ENCODE data around the gene ASTN2.

The ASTN2 gene

GRCh38 chr9:116639251-116639741 lies 775.6 kb downstream of the ASTN2 start:
- DNase-seq, result no peak

- no peak for DNase-seq
These were observed 778.9 kb downstream of the ASTN2 start for GRCh38 chr9:116635908-116636307.

- no peak for DNase-seq
These were observed 781.6 kb downstream of the ASTN2 start for GRCh38 chr9:116632990-116633838.

DNA sequence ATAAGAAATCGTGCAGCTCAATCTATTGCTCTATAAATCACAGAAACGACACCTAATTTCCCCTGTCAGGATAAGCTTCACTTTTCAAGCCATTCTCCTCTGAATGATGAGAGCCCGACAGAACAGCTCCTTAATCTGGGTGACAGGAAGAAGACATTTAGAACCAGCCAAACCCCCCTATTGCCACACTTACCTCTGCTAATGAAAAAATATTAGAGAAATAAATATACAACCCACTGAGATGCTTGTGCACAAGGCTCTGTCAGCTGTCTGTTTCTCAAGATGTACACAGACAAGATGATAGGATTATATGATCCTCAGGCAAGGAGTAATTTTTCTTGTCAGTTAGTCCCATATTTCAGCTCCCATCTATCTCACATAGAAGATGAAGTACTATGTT lies 785.2 kb downstream of the ASTN2 start:
- no peak for DNase-seq

DNA sequence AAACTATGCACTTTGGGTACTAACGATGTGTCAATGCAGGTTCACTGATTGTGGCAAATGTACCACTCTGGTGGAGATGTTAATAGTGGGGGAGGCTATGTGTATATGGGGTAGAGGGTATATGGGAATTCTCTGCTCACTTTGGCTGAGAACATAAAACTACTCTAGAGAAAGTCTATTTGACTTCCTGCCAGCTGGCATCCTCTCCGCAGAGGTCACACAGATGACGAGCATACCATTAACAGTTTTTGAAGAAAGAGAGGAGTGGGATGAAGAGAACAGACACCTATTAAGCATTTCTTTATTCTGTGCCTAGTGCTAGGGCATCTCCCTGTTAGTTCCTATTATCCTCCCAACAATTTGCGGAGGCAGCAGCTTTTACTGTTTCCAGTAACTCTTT lies 786.1 kb downstream of the ASTN2 start:
- DNase-seq, result no peak

DNA sequence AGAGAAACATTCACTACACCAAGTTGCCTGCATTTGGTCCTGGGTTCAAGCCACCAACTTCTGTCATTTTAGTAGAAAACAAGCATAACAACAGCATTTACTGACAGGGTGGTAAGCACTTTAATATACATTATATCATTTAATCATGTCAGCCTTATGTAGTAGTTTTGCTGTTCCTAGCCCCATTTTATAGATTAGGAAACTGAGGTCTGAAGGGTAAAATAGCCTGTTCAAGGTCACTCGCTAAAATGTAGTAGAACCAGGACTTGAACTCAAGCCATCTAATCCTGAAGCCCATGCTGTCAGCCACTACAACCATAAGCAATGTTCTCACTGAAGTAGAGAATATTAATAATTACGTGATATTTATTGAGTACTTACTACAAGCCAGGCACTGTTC lies 787.4 kb downstream of the ASTN2 start:
- DNase-seq, result no peak

DNA sequence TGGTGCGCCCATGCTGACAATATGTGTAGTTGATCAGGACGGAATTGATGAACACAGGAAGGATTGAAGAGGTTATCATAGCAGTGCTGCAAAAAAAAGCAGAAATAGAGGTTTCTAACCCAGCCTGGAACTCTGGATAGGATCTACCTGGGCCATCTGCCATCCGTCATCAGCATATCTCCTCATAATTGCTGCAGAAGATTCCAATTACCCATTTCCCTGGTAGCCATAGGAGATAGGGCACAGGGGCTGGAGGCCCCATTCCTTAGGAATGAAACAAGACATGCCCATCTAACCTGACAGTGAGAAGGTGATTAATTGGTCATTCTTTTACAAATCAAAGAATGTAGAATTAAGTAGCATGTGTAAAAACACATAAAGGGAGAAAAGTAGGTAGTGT lies 788.1 kb downstream of the ASTN2 start:
- DNase-seq, result no peak

DNA sequence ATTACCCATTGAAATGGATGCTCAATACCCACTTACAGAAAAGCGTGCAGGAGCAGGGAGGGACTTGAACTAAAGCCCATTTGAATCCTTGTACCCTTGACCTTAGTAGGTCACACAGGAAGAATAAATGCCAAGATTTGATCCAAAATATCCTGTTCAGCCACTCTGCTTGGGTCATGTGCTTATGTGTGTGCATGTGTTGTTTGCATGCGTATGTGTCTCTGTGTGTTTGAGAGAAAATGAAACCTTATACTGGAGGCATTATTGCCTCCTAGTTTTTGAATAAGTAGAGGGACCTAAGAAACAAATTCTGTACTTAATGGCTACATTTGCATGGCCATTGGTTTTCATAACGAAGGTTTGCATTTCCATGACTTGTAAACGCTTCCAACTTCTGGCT lies 791.1 kb downstream of the ASTN2 start:
- DNase-seq, result no peak

- no peak for DNase-seq
These were observed 797.5 kb downstream of the ASTN2 start for GRCh38 chr9:116617389-116617788.

GRCh38 chr9:116616304-116616914 lies 798.4 kb downstream of the ASTN2 start:
- no peak for DNase-seq

DNA sequence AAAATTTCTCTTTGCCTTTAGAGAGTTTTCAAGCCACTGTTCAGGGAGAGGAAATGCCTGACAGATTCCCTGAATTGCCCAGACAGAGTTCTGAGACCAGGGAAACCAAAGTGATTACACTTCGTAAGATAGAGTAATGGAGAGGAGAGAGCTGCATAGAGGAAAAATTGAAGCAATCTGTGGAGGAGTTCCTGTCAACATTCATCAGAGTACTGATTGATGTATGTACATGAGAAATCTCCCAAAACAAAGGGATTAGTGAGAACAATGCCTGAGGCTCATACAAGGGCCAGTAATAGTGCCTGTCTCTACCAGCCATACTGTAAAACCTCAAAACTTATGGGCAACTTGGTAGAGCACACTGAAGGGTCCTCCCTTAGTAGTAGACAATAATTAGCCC lies 806.8 kb downstream of the ASTN2 start:
- DNase-seq, result no peak

DNA sequence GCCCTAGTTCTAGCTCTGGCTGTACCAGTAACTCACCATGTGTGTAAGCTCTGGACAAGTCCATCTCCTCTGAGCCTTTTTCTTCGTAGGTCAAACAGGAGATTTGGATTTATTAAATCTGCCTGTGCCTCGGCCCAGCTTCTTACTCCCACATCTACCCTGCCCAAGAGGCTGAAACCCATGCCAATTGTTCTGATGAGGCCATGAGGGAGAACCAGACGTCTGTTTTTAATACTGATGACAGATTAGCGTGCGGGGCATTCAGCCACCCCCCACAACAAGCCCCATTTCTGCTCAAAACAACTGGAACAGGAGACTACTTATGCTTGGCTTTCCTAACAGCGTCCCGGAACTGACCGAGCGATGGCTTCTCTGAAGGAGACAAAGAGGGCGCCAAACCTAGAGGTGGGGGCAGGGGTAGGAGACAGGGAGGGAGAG lies 808.9 kb downstream of the ASTN2 start:
- DNase-seq, result no peak

- no peak for DNase-seq
These were observed 809.8 kb downstream of the ASTN2 start for GRCh38 chr9:116605060-116605459.

DNA sequence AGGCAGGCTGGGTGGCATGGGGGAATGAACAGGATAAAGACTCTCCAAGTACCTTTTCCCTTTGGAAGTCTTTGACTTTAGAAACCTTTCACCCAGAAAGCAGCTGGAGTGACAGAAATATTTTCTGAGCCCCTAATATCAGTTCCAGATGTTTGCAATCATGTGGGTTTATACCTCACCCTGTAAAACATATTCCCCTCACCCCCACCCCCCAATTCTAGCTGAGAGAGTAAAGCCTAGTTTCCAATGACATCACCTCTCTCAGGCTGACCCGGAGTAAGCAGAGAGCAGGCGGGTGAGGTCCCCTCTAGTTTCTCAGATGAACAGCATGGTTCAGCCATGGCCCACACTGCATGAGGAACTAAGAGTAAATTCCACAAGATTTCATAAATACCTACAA lies 810.6 kb downstream of the ASTN2 start:
- no peak for DNase-seq

- no peak for DNase-seq
These were observed 815.4 kb downstream of the ASTN2 start for GRCh38 chr9:116599342-116599884.

DNA sequence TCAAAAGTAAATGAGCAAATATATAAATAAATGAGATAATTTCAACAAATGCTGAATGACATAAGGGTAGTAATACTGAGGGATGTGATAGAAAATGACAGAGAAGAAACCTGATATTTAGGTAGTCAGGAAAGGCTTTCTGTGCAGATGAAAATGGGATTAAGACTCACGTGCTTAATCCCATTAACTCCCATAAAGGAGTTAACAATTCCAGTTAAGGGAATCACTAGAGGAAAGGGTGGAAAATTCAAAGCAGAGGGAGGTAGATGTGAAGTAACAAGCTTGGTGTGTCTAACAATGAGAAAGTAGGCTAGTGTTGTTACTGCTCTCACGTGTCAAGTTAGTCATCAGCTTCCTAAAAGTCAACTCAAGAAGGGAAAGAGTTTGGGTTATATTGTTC lies 818.2 kb downstream of the ASTN2 start:
- DNase-seq, result no peak

- no peak for DNase-seq
These were observed 820.3 kb downstream of the ASTN2 start for GRCh38 chr9:116594547-116594946.

DNA sequence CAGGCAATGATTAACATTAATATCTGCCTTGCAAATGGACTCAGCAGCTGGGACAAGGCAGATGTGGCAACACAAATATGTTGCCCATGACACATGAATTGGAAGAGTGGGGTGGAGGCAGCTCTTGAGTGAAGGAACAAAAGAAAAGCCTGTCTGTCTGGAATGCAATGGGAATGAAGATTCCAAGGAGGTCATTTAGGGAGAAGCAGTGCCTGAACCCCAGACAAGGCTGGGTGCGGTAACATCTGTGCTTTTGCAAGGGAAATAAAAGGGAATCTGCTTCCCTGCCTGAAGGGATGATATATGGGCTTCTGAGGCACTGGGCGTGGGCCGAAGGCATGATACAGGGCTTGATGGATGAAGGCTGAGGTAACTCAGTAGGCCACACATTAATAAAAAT lies 821.9 kb downstream of the ASTN2 start:
- DNase-seq, result no peak

- no peak for DNase-seq
These were observed 825.2 kb downstream of the ASTN2 start for GRCh38 chr9:116589392-116590354.

DNA sequence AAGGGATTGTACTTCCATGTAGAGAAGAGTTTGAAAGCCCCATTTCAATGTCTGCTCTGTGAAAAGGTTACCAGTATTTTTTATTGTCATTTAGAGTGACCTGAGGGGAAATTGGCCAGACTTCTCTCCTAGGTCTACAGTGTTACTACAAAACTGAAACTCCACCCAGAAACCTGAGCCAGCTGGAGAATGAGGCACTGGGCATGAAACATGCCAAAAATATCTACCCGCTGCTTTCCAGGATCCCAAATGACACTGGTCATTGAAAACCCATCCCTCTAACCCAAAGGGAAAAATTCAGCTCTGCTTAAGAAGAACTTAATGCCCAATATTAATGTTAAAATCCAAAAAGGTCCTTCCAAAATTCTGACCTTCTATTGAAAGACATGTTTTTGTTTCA lies 826.9 kb downstream of the ASTN2 start:
- DNase-seq, result no peak

- DNase-seq, result no peak
These were observed 829.0 kb downstream of the ASTN2 start for GRCh38 chr9:116585896-116586295.

DNA sequence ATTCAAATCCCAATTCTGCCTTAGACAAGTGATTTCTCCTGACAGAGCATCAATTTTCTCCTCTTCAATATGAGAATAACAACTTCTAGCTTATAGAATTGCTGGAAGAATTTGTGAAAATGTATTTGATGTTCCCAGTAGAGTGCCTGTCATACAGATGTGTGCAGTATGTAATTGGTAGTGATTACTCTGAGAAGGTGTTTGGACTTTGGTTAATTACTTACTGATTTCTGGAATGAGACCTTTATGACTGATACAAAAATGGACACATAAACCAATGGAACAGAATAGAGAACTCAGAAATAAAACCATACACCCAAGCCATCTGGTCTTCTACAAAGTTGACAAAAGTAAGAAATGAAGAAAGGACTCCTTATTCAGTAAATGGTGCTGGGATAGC lies 829.7 kb downstream of the ASTN2 start:
- no peak for DNase-seq

GRCh38 chr9:116580853-116581252 lies 834.0 kb downstream of the ASTN2 start:
- no peak for DNase-seq
